GM19193 (cell line): ENCODE data around the gene SLC5A9.

Experiments used
- POLR2A ChIP-seq: IDR thresholded peaks from 4 replicates; pipeline ENCODE4 v1.6.1; 2011; ENCODE audit not compliant: insufficient read depth, insufficient read length; ENCODE audit errors: extremely low read depth

Gene SLC5A9

DNA sequence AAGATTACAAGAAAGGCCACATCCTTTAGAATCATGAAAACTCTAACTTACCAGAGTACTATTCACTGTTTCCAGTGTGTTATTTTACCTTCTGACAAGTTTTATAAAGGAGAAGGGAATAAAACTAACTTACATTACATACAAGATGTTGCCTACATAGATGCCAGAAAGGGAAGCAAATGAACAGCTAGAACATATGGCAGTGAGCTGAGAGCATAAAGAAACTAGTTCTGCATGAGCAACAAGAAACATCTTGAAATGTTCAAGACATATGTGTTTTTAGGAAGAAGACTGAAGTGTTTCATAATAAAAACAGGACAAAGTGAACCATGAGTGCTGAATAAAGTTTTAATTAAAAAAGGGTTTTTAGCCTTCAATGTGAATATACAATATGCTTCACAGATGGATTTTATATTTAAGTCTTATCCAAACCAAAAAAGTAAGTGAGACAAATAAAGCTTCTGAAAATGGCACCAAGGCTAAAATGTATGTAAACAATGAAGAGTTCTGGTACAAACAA is 39.4 kb downstream of the SLC5A9 start:
- TF ChIP-seq POLR2A, result no peak

DNA sequence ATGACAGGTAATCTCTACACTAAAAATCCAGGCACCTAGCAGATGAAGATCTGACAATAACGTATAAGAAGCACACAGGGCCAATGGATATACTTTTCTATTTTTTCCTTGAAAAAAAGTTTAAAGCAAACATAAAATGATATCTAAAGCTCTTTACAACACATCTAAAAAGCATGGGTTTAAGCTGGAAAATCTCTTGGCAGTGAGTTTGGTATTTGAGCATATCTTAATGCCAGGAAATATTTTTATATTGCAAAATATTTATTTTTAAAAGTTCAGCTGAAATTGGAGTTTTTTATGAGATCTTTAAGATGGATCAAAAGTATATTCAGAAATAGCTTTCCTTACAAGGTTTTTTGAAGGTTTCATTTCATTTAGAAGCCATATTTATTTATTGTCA is 40.5 kb downstream of the SLC5A9 start:
- TF ChIP-seq POLR2A, result no peak

DNA sequence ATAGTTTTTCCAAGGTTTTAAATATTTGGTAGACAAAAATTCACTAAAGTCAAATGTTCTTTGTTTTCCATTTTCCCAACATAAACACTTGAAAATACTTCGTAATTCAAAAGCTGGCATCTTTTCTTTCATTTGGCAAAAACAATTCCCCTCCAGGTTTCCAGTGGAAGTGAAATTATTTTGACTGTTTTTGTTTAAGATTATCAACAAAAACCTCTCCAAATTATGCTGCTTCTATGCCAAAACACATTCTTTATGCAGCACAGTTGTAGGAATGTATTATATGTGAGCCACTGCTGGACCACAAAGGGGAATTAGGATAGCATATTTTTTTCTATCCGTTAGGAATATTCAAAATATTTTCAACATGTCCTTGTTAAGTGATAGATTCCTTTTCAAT is 44.1 kb downstream of the SLC5A9 start:
- TF ChIP-seq POLR2A, result no peak

DNA sequence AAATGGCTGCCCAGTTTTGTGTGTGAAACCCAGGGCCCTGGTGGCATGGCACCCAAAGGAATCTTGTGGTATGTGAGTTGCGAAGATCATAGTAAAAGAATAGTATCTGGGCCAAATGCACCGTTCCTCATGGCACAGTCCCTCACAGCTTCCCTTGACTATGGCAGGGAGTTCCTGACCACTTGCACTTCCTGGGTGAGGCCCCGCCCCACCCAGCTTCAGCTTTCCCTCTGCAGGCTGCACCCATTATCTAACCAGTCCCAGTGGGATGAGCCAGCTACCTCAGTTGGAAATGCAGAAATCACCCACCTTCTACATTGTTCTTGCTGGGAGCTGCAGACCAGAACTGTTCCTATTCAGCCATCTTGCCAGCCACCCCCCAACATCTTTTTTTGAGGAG is 63.0 kb downstream of the SLC5A9 start:
- no peak for TF ChIP-seq POLR2A

DNA sequence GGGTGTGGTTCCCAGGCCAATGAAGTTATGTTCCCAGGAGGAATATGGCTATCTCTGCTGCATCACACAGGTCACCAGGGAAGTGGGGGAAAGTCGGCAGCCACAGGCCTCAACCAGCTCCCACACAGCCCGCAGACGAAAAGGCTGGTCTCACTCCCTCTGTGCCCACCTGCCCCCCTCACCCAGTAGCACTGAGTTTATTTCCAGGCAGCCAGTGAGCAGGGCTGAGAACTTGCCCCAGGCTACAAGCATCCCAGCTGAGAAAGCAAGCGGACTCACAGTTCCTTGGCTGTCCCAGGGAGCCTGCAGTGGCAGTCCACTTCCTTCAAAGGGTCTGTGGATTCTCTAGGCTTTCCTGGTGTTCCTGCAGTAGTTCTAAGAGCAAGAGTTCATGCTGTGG is 68.9 kb downstream of the SLC5A9 start:
- TF ChIP-seq POLR2A, result no peak

DNA sequence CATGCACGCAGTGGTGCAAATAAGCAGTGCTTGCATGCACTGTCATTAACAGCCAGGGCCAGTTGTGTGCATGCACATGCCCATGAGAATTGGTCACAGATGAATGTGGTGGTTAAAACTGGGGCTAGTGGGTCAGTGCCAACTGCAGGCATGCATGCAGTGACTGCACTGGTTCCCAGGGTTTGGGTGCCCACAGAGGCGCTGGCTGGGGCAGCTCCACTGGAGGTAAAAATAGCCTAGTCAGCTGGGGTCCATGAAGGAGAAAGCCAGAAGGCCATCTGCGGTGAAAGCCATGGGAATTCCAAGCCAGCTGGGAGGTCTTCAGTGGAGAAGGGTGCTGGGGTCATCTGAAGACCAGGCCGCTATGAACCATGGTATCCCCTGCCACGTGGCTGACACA is 70.2 kb downstream of the SLC5A9 start:
- TF ChIP-seq POLR2A, result no peak

DNA sequence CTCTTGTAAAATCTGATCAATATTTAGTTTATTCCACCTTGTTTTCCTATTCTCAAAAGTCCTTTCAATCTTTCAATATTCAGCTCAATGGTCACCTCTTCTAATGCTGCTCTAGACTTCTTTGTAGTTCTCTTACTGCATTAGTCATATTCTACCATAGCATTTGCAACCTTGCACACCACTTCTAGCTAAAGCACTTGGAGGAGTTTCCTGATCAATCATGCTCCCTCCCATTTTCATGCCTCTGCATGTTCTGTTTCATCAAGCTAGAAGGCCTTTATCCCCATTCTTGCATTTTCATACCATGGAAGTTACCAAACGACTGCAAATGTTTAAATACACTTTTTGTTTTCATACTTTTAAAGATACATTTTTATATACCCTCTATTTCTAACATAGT is 72.1 kb downstream of the SLC5A9 start:
- no peak for TF ChIP-seq POLR2A
